GM13976 (cell line): Measurements from ENCODE around the gene ARCN1.

Experiments
- DNase-seq: peaks from one replicate; pipeline ENCODE4 v3.0.0; 2012; ENCODE audit warnings: low spot score
- in situ Hi-C: fragments of 300-500 bp; cut with MboI; formaldehyde crosslinking; loops from one replicate; pipeline ENCODE4 v1.12.0; 2022; ENCODE audit warnings: low sequenced_read_pairs, mixed read lengths, inconsistent platforms; ENCODE audit not compliant: unreplicated experiment
- TF ChIP-seq, protein P1 (sequence below): IDR thresholded peaks from 2 replicates; pipeline ENCODE4 v1.5.1; 2012; ENCODE audit warnings: borderline replicate concordance, mild to moderate bottlenecking; ENCODE audit not compliant: insufficient read depth; ENCODE audit errors: extremely low read depth, missing control alignments, control extremely low read depth

ARCN1 gene

DNA sequence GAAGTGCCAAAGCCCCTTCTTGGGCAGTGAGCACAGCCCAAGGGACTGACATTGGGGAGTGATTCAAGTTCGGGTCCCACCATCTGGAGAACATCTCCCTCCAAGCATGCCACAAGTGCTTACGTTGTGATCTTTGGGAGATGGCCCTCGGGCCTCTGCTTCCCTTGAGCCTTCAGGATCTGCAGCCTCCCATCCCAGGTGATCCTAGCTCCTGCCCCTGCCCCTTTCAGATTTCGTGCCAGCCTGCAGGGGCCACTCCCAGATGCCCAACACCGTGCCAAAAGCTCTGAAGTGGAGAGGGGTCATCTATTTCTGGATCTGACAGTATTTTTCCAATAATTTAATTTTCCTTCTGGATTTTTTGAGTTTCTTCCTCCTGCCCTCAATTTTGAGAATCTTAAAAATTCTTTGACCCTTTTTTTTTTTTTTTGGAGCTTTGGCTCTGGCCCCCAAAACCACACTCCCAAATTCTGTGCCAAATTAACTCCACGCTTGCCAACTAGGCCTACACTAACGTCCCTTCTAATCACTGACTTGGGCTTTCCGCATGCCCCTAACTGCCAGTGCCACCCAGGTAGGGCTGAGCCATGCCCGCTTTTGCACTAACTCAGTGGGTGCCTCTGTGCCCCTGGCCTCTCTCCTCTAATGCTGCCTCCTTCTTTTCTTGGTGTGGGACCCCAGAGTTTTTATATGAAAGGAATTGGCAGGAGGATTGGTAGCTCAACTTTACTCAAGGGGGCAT is 60.5 kb downstream of the ARCN1 start:
- TF ChIP-seq, protein P1, sequence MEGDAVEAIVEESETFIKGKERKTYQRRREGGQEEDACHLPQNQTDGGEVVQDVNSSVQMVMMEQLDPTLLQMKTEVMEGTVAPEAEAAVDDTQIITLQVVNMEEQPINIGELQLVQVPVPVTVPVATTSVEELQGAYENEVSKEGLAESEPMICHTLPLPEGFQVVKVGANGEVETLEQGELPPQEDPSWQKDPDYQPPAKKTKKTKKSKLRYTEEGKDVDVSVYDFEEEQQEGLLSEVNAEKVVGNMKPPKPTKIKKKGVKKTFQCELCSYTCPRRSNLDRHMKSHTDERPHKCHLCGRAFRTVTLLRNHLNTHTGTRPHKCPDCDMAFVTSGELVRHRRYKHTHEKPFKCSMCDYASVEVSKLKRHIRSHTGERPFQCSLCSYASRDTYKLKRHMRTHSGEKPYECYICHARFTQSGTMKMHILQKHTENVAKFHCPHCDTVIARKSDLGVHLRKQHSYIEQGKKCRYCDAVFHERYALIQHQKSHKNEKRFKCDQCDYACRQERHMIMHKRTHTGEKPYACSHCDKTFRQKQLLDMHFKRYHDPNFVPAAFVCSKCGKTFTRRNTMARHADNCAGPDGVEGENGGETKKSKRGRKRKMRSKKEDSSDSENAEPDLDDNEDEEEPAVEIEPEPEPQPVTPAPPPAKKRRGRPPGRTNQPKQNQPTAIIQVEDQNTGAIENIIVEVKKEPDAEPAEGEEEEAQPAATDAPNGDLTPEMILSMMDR = no peak
- in situ Hi-C loops = no loop called here
- no peak for DNase-seq

DNA sequence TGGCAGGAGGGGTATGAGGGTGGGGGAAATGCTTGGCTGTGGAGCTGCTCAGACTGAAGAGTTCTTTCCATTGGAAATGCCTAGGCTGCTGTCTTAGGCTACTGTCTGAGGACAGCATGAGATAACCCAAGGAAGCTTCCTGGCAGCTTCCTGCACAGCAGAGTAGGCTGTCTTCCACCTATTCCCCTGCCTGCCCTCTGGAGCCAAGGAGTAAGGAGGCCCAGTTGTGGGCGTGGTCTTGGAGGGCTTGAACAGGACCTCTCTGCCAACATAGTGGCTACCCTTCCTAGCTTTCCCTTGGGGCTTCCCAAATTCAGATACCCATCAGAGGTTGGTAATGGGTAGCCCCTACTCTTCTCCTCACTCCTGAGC is 61.1 kb downstream of the ARCN1 start:
- DNase-seq = no peak
- in situ Hi-C loops = no loop called here
- TF ChIP-seq, protein P1 = no peak

DNA sequence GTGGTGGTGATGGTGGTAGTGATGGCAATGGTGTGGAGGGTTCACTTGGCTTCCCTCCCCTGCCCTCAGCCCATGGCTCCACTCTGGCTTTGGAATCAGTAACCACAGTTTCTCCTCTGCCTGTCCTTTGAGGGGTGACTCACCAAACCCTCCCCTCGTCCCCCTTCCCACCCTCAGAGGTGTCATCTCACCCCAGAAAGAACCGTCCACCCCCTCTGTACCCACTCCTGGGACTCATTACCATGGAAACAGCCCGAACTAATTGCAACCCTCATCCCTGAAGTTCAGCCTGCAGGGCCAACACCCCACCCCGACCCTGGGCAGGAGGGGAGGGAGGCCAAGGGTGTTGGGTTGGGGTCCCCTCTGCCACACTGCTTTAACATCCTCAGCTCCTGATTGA is 61.8 kb downstream of the ARCN1 start:
- in situ Hi-C loops = no loop called here
- TF ChIP-seq, protein P1 = no peak
- no peak for DNase-seq

DNA sequence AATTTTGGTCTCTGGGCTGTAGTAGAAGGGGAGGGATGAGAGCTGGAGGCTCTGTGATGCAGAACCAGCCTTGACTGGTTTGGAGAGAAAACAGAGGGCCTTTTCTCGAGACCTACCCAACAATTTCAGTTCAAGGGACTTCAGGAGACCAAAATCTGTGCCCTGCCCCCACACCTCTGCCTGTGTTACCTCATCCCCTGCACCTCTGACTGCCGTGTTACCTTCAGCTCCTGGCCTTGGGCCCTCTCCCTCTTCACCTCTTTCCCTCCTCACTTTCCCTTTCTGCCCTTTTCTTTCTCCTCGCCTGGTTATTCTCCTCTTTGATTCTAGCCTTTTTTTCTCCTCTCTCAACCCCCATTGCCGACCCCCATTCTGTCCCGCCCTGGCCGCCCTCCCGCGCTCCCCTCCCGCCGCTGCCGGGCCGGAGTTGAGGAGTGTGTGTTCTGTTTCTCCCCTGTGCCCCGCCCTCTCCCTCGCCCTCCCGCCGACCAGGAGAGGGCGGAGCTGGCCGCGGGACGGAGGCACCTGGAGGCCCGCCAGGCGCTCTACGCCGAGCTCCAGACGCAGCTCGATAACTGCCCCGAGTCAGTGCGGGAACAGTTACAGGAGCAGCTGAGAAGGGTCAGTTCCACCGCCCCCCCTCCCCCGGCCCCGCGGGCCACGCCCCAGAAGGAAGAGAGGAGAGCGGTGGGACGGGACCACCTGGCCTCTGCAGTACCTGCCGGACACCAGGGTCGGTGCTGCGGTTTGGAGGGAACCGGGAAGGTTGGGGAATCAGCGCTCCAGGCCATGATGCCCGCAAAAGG is 62.4 kb downstream of the ARCN1 start:
- TF ChIP-seq, protein P1 = no peak
- DNase-seq = no peak
- in situ Hi-C loops = no loop called here

DNA sequence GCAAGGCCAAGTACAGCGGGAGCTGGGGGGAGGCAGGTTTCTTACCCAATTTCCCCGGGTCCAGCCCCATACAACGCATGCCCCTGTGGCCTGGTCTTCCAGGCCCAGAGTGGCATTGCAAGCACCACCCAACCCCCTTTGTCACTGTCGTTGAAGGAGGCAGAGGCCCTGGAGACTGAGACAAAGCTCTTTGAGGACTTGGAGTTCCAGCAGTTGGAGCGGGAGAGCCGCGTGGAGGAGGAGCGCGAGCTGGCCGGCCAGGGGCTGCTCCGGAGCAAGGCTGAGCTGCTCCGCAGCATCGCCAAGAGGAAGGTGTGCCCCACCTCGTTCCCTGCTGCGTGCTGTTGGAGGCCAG is 63.0 kb downstream of the ARCN1 start:
- in situ Hi-C loops = no loop called here
- TF ChIP-seq, protein P1 = no peak
- no peak for DNase-seq

DNA sequence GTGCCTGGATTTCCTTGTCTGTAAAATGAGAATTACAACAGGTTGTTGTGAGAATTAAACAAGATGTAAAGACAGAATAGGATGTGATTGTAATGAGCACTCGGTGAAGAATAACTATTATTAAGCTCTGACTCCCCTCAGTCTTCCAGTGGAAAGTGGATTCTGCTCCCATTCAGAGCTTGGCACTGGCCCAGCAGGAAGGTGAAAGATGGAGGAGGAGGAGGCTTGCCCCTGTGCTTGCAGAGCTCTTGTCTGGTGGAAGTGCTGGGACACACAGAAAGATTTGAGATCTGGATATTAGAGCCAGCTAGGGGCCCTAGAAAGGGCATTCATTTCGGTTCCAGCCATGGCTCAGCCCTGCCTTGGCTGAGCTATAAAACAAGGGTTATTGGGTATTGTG is 63.4 kb downstream of the ARCN1 start:
- TF ChIP-seq, protein P1 = no peak
- no peak for DNase-seq
- in situ Hi-C loops = no loop called here
